GM12878 (cell line): ENCODE results near the gene C4orf33. TPM values are rescaled to one million over a fixed set of nuclear protein-coding genes. Genes with fewer than 3 reads are reported as not detected.

Experiments
- ATAC-seq: fragments of 200-7000 bp; cut with Tn5 transposase; 3 replicates; pipeline ENCODE4 v1.9.1; 2020; ENCODE audit warnings: mild to moderate bottlenecking, moderate library complexity
- BruUV-seq: library from RNA; stranded (reverse); fragments of 400-500 nt; replicated peaks from 2 replicates; lab custom pipeline; 2021; lab: Mats Ljungman, UMichigan
- CTCF ChIA-PET: fragments of 300-600 bp; sonication (Branson Sonifier 250); formaldehyde crosslinking; extraction: SDS; loops from one replicate; lab custom pipeline; 2021; ENCODE audit warnings: inconsistent platforms; lab: Yijun Ruan, JAX
- POLR2A ChIA-PET: fragments of 350-600 bp; formaldehyde crosslinking; extraction: SDS; loops from one replicate; lab custom pipeline; 2021; ENCODE audit warnings: inconsistent platforms; lab: Charles Lee
- RAD21 ChIA-PET: fragments of 300-600 bp; sonication (Branson Sonifier 250); formaldehyde crosslinking; loops from one replicate; lab custom pipeline; 2023; ENCODE audit warnings: antibody characterized with exemption; ENCODE audit not compliant: unreplicated experiment; lab: Charles Lee
- SMC1A ChIA-PET: fragments of 300-600 bp; sonication (Branson Sonifier 250); formaldehyde crosslinking; loops from one replicate; lab custom pipeline; 2023; ENCODE audit not compliant: unreplicated experiment, uncharacterized antibody; lab: Charles Lee
- DNase-seq: peaks from one replicate; pipeline ENCODE4 v3.0.0-alpha.2; 2011; ENCODE audit warnings: low read depth, low spot score
- FAIRE-seq: peaks from 3 replicates; lab custom pipeline; 2011; peaks lifted over from hg19 to GRCh38; lab: Jason Lieb, UNC
- H2AFZ ChIP-seq: 2 replicates; pipeline ENCODE4 v1.6.0; 2011; ENCODE audit warnings: low read depth, low read length, control low read depth; ENCODE audit not compliant: control insufficient read depth
- H3K27ac ChIP-seq: 2 replicates; pipeline ENCODE4 v1.5.1; 2011; ENCODE audit warnings: control low read depth; ENCODE audit not compliant: control insufficient read depth, insufficient read depth
- H3K27me3 ChIP-seq, 2 experiments: replicated peaks in 1 of 2; 2 replicates each; pipeline versions ENCODE4 v1.6.0 to v1.6.1; 2011; ENCODE audit warnings: low read length in 1 of 2; ENCODE audit not compliant: control insufficient read depth in 2 of 2, insufficient read depth in 2 of 2
- H3K36me3 ChIP-seq, 2 experiments: 2 replicates each; pipeline ENCODE4 v1.5.1; 2011; ENCODE audit warnings: low read length in 1 of 2; ENCODE audit not compliant: control insufficient read depth in 2 of 2, insufficient read depth in 2 of 2
- H3K4me1 ChIP-seq: 2 replicates; pipeline ENCODE4 v1.6.1; 2011; ENCODE audit warnings: mild to moderate bottlenecking, low read length, moderate library complexity, mixed read lengths; ENCODE audit not compliant: control insufficient read depth, insufficient read depth
- H3K4me2 ChIP-seq: 2 replicates; pipeline ENCODE4 v1.6.0; 2011; ENCODE audit warnings: control low read depth; ENCODE audit not compliant: control insufficient read depth, insufficient read depth
- H3K4me3 ChIP-seq: fragments of 200-600 bp; sonication (generic); 2 replicates; pipeline ENCODE4 v1.5.1; 2016
- H3K79me2 ChIP-seq: 2 replicates; pipeline ENCODE4 v1.6.0; 2011; ENCODE audit warnings: low read length; ENCODE audit not compliant: control insufficient read depth, insufficient read depth
- H3K9ac ChIP-seq: 2 replicates; pipeline ENCODE4 v1.8.0; 2011; ENCODE audit warnings: low read length, control low read depth, mixed read lengths; ENCODE audit not compliant: control insufficient read depth, insufficient read depth
- H3K9me3 ChIP-seq: replicated peaks from 3 replicates; pipeline ENCODE4 v1.5.1; 2011; ENCODE audit warnings: mild to moderate bottlenecking, low read length; ENCODE audit not compliant: control insufficient read depth, insufficient read depth
- H4K20me1 ChIP-seq: 2 replicates; pipeline ENCODE4 v1.6.0; 2011; ENCODE audit not compliant: control insufficient read depth, insufficient read depth
- BMI1 ChIP-seq: fragments of 450-650 bp; IDR thresholded peaks from 2 replicates; pipeline ENCODE4 v1.6.1; 2016; ENCODE audit warnings: mild to moderate bottlenecking, moderate library complexity, borderline replicate concordance
- CBFB ChIP-seq: IDR thresholded peaks from 2 replicates; pipeline ENCODE4 v1.6.1; 2016; ENCODE audit warnings: antibody characterized with exemption, low read depth
- HCFC1 ChIP-seq: fragments of 150-350 bp; IDR thresholded peaks from 2 replicates; pipeline ENCODE4 v1.6.1; 2014; ENCODE audit warnings: low read length
- MEF2A ChIP-seq: IDR thresholded peaks from 2 replicates; pipeline ENCODE4 v1.6.1; 2011; ENCODE audit warnings: low read depth, mild to moderate bottlenecking, low read length, moderate library complexity; ENCODE audit not compliant: insufficient read depth
- MEF2B ChIP-seq: fragments of 450-650 bp; IDR thresholded peaks from 2 replicates; pipeline ENCODE4 v1.6.1; 2018; ENCODE audit warnings: mild to moderate bottlenecking, moderate library complexity; ENCODE audit not compliant: partially characterized antibody, poor library complexity, severe bottlenecking
- NFIC ChIP-seq: IDR thresholded peaks from 2 replicates; pipeline ENCODE4 v1.6.1; 2012; ENCODE audit warnings: low read depth, mild to moderate bottlenecking, inconsistent platforms, low read length, moderate library complexity
- NFXL1 ChIP-seq: fragments of 450-650 bp; IDR thresholded peaks from 2 replicates; pipeline ENCODE4 v1.6.1; 2017; ENCODE audit warnings: antibody characterized with exemption, mild to moderate bottlenecking, borderline replicate concordance
- NR2C1 ChIP-seq: fragments of 450-650 bp; IDR thresholded peaks from 2 replicates; pipeline ENCODE4 v1.6.1; 2017; ENCODE audit warnings: antibody characterized with exemption, mild to moderate bottlenecking, moderate library complexity
- RAD51 ChIP-seq: fragments of 450-650 bp; IDR thresholded peaks from 2 replicates; pipeline ENCODE4 v1.6.1; 2016; ENCODE audit warnings: moderate library complexity, mild to moderate bottlenecking, inconsistent platforms
- SMAD5 ChIP-seq: IDR thresholded peaks from 2 replicates; pipeline ENCODE4 v1.6.1; 2016; ENCODE audit warnings: antibody characterized with exemption, low read depth
- SREBF1 ChIP-seq: IDR thresholded peaks from 2 replicates; pipeline ENCODE4 v1.6.1; 2012; ENCODE audit warnings: mild to moderate bottlenecking, low read length
- SRF ChIP-seq, 2 experiments: IDR thresholded peaks; 2 replicates each; pipeline ENCODE4 v1.6.1; 2011; ENCODE audit warnings: low read depth in 2 of 2, low read length in 2 of 2, mild to moderate bottlenecking in 1 of 2, moderate library complexity in 1 of 2
- ZNF384 ChIP-seq: IDR thresholded peaks from 2 replicates; pipeline ENCODE4 v1.6.1; 2012; ENCODE audit warnings: low read depth, mild to moderate bottlenecking, low read length, improper control_type of control experiment, borderline replicate concordance
- ZZZ3 ChIP-seq: IDR thresholded peaks from 2 replicates; pipeline ENCODE4 v1.6.1; 2011; ENCODE audit warnings: low read depth; ENCODE audit not compliant: control insufficient read depth, insufficient read length
- WGBS: methylation state at CpG from one replicate; pipeline ENCODE4 v1.1.6; 2016; ENCODE audit warnings: low lambda C conversion rate; ENCODE audit not compliant: insufficient replicate concordance, insufficient coverage; ENCODE audit errors: missing lambda C conversion rate; 5-methylcytosine and 5-hydroxymethylcytosine counted together
- in situ Hi-C: fragments of 300-500 bp; cut with MboI; formaldehyde crosslinking; loops from 9 replicates; pipeline ENCODE4 v1.14.3; 2018; ENCODE audit warnings: mixed read lengths
- intact Hi-C: fragments of 100-400 bp; cut with micrococcal nuclease; formaldehyde crosslinking; loops from one replicate; pipeline ENCODE4 v1.14.2; 2022; ENCODE audit not compliant: unreplicated experiment
- polyA plus RNA-seq, 11 experiments: library from polyadenylated mRNA; depleted of rRNA in 4 of 11; unstranded in 6 of 11; stranded (reverse) in 5 of 11; fragments of >200 nt; fragmentation: Nextera tagmentation in 4 of 11; fragmentation: Illumina TruSeq in 1 of 11; extraction: Ambion mirVana in 4 of 11; extraction: Trizol in 1 of 11; gene quantifications; 1 replicate in 1 of 11; 2 replicates in 10 of 11; pipeline versions ENCODE4 v1.2.1 to v1.2.3, GENCODE V29; 2011 to 2016; ENCODE audit warnings: inconsistent platforms in 2 of 11, missing spikeins in 2 of 11, low read depth in 1 of 11
- total RNA-seq, 4 experiments: library from RNA; depleted of rRNA in 3 of 4; stranded (reverse); fragments of >200 nt in 3 of 4; fragmentation: Illumina TruSeq in 1 of 4; extraction: Trizol in 1 of 4; gene quantifications; 2 replicates each; pipeline versions ENCODE4 v1.2.1 to v1.2.3, GENCODE V29; 2013 to 2021
- TF ChIP-seq, protein P1 (sequence below): fragments of 450-650 bp; formaldehyde crosslinking; IDR thresholded peaks from 2 replicates; pipeline ENCODE4 v1.4.0; 2022; ENCODE audit warnings: mild to moderate bottlenecking, moderate library complexity
- TF ChIP-seq, protein P2 (sequence below): fragments of 450-650 bp; IDR thresholded peaks from 2 replicates; pipeline ENCODE4 v1.6.1; 2017; ENCODE audit warnings: mild to moderate bottlenecking, low read depth, inconsistent platforms; ENCODE audit not compliant: poor library complexity, severe bottlenecking
- TF ChIP-seq, protein P3 (sequence below): IDR thresholded peaks from 2 replicates; pipeline ENCODE4 v1.6.1; 2011; ENCODE audit warnings: borderline replicate concordance, low read depth, mild to moderate bottlenecking, moderate library complexity, mixed read lengths, low read length; ENCODE audit not compliant: insufficient read depth; ENCODE audit errors: extremely low read length

C4orf33 gene
- total and polyA plus RNA-seq, 10 of the 15 experiments (the other 5 are each of a cell fraction or from before 2014, with no cell fraction given), result 10.2 to 29.8 (median 20.3) TPM

DNA sequence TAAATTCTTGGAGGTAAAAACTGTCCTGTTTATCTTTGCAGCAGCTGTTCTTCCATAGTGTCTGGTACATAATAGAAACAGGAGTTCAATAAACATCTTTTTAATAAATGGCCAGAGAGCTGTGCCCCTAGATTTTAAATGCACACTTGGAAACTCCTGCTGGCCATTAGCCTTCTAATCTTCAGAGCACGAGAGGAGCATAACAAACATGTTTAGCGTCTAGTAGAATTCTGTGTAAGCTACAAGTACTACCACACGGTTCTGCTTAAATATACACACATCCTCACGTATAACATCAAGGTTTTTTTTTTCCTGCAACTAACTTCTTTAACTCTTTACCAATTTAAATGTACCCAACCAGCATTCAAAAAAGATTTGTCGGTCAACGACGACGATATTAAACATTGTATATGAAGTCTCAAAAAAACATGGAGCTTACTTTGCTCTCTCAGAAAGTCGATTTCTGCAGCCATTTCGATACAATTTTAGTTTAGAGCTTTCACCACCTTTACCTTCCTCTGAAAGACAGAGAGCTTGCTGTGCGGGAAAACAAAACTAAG lies 3.2 kb upstream of the C4orf33 start:
- intact Hi-C loops (loop anchor here (1.0 to 5.0 kb wide), 4 partner anchors 176 to 805 kb away; partner anchors contain the start of gene PGRMC2), in situ Hi-C loops (loop anchor here (10.0 kb wide), 1 partner anchor 278 kb away; no protein-coding TSS in a partner anchor)
- ChIA-PET POLR2A (interaction anchor here (0.8 to 2.0 kb wide), 10 partner anchors 10 to 806 kb away, joined by 3 to 17 read pairs (median 4); partner anchors contain the start of gene JADE1), SMC1A (interaction anchor here (0.7 to 2.9 kb wide), 12 partner anchors 15 to 281 kb away, joined by 3 to 17 read pairs (median 3); no protein-coding TSS in a partner anchor), CTCF (interaction anchor here (1.0 to 2.4 kb wide), 5 partner anchors 11 to 639 kb away, joined by 3 to 6 read pairs (median 3); no protein-coding TSS in a partner anchor), RAD21 (interaction anchor here (0.7 to 3.0 kb wide), 10 partner anchors 9 to 810 kb away, joined by 3 to 18 read pairs (median 4); no protein-coding TSS in a partner anchor)
- FAIRE-seq (no peak), DNase-seq (no peak), ATAC-seq (peak; percentile 9; the same call in 1 of the 3 replicates)
- Histone ChIP-seq H3K79me2 (peaks cover 55% of the 10 kb centered on the region), H3K27ac (peak overlapping the region; percentile 78), H3K4me2 (peak overlapping the region; percentile 78), H2AFZ (peak overlapping the region; percentile 50), H3K4me1 (peaks cover 3% of the 10 kb centered on the region; the same call in 1 of the 2 replicates), H3K9me3 (no peaks in the 10 kb centered on the region), H3K27me3 (no peaks in the 10 kb centered on the region), H3K9ac (peak overlapping the region; percentile 83), H3K36me3 (no peaks in the 10 kb centered on the region), H4K20me1 (no peaks in the 10 kb centered on the region), H3K4me3 (peak overlapping the region; percentile 80)
- WGBS, result 2% methylated on average over 11 of the region's 11 CpGs
- BruUV-seq, result TSS peak; percentile 70
- no peak for TF ChIP-seq SRF (IDR thresholded peaks at IDR 0.05; ENCODE audit: low read depth in 2 of 2, low read length in 2 of 2)
- TF ChIP-seq MEF2A, result no peak
- no peak for TF ChIP-seq BMI1
- TF ChIP-seq, protein P1, sequence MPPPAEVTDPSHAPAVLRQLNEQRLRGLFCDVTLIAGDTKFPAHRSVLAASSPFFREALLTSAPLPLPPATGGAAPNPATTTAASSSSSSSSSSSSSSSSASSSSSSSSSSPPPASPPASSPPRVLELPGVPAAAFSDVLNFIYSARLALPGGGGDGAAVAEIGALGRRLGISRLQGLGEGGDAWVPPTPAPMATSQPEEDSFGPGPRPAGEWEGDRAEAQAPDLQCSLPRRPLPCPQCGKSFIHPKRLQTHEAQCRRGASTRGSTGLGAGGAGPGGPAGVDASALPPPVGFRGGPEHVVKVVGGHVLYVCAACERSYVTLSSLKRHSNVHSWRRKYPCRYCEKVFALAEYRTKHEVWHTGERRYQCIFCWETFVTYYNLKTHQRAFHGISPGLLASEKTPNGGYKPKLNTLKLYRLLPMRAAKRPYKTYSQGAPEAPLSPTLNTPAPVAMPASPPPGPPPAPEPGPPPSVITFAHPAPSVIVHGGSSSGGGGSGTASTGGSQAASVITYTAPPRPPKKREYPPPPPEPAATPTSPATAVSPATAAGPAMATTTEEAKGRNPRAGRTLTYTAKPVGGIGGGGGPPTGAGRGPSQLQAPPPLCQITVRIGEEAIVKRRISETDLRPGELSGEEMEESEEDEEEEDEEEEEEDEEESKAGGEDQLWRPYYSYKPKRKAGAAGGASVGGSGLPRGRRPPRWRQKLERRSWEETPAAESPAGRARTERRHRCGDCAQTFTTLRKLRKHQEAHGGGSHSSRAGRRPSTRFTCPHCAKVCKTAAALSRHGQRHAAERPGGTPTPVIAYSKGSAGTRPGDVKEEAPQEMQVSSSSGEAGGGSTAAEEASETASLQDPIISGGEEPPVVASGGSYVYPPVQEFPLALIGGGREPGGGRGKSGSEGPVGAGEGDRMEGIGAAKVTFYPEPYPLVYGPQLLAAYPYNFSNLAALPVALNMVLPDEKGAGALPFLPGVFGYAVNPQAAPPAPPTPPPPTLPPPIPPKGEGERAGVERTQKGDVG (CRISPR knock-in tag), result no peak
- TF ChIP-seq NFIC, result no peak
- TF ChIP-seq MEF2B, result no peak
- TF ChIP-seq SREBF1, result no peak
- TF ChIP-seq ZNF384, result no peak
- TF ChIP-seq CBFB, result no peak
- no peak for TF ChIP-seq SMAD5
- TF ChIP-seq NFXL1, result no peak
- no peak for TF ChIP-seq NR2C1
- no peak for TF ChIP-seq ZZZ3
- TF ChIP-seq, protein P2, sequence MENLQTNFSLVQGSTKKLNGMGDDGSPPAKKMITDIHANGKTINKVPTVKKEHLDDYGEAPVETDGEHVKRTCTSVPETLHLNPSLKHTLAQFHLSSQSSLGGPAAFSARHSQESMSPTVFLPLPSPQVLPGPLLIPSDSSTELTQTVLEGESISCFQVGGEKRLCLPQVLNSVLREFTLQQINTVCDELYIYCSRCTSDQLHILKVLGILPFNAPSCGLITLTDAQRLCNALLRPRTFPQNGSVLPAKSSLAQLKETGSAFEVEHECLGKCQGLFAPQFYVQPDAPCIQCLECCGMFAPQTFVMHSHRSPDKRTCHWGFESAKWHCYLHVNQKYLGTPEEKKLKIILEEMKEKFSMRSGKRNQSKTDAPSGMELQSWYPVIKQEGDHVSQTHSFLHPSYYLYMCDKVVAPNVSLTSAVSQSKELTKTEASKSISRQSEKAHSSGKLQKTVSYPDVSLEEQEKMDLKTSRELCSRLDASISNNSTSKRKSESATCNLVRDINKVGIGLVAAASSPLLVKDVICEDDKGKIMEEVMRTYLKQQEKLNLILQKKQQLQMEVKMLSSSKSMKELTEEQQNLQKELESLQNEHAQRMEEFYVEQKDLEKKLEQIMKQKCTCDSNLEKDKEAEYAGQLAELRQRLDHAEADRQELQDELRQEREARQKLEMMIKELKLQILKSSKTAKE, result no peak
- no peak for TF ChIP-seq HCFC1
- no peak for TF ChIP-seq RAD51
- TF ChIP-seq, protein P3, sequence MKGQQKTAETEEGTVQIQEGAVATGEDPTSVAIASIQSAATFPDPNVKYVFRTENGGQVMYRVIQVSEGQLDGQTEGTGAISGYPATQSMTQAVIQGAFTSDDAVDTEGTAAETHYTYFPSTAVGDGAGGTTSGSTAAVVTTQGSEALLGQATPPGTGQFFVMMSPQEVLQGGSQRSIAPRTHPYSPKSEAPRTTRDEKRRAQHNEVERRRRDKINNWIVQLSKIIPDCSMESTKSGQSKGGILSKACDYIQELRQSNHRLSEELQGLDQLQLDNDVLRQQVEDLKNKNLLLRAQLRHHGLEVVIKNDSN, result no peak
